Neuronal stem cell (in vitro differentiated cells): Measurements from ENCODE around the gene RRAS.

ENCODE experiments used
- DNase-seq: peaks from one replicate; pipeline ENCODE4 v3.0.0-alpha.2; 2013; ENCODE audit warnings: low spot score
- H2AFZ ChIP-seq: one replicate; pipeline ENCODE4 v1.6.1; 2013; ENCODE audit warnings: mild to moderate bottlenecking, low read length, inconsistent platforms
- H2AK5ac ChIP-seq: 2 replicates; pipeline ENCODE4 v1.6.1; 2013; ENCODE audit warnings: low read depth, mild to moderate bottlenecking, inconsistent platforms, low read length, moderate library complexity, mixed read lengths
- H2BK120ac ChIP-seq: 2 replicates; pipeline ENCODE4 v1.6.1; 2013; ENCODE audit warnings: low read depth, mild to moderate bottlenecking, inconsistent platforms, low read length, moderate library complexity, mixed read lengths
- H2BK12ac ChIP-seq: one replicate; pipeline ENCODE4 v1.6.1; 2013; ENCODE audit warnings: low read length, inconsistent platforms
- H2BK15ac ChIP-seq: 2 replicates; pipeline ENCODE4 v1.6.1; 2013; ENCODE audit warnings: mild to moderate bottlenecking, low read length, inconsistent platforms, mixed read lengths
- H2BK5ac ChIP-seq: one replicate; pipeline ENCODE4 v1.6.1; 2013; ENCODE audit warnings: inconsistent platforms, mild to moderate bottlenecking, low read length, moderate library complexity
- H3K14ac ChIP-seq: one replicate; pipeline ENCODE4 v1.6.1; 2013; ENCODE audit warnings: low read length, inconsistent platforms
- H3K18ac ChIP-seq: 2 replicates; pipeline ENCODE4 v1.6.1; 2013; ENCODE audit warnings: low read length, inconsistent platforms
- H3K23ac ChIP-seq: 2 replicates; pipeline ENCODE4 v1.6.1; 2013; ENCODE audit warnings: low read depth, mild to moderate bottlenecking, mixed read lengths, low read length, inconsistent platforms; ENCODE audit not compliant: poor library complexity
- H3K27ac ChIP-seq: replicated peaks from 3 replicates; pipeline ENCODE4 v1.5.1; 2013; ENCODE audit warnings: low read length, inconsistent platforms
- H3K27me3 ChIP-seq, 3 experiments: 2 replicates each; pipeline ENCODE4 v1.6.1; 2013; ENCODE audit warnings: low read length in 3 of 3, mild to moderate bottlenecking in 2 of 3, inconsistent platforms in 1 of 3, low read depth in 1 of 3, mixed read lengths in 1 of 3, moderate library complexity in 1 of 3; ENCODE audit not compliant: control insufficient read depth in 3 of 3, insufficient read depth in 3 of 3
- H3K36me3 ChIP-seq, 2 donors: replicated peaks in 1 of 2; 2 replicates each; pipeline ENCODE4 v1.6.1; 2013; ENCODE audit warnings: low read length in 2 of 2; ENCODE audit not compliant: control insufficient read depth in 2 of 2, insufficient read depth in 2 of 2
- H3K4ac ChIP-seq: 2 replicates; pipeline ENCODE4 v1.6.1; 2013; ENCODE audit warnings: inconsistent platforms, mild to moderate bottlenecking, low read length, moderate library complexity
- H3K4me1 ChIP-seq, 2 donors: 1 replicate in 1 of 2; 2 replicates in 1 of 2; pipeline ENCODE4 v1.6.1; 2013; ENCODE audit warnings: low read length in 2 of 2, low read depth in 1 of 2; ENCODE audit not compliant: control insufficient read depth in 2 of 2, insufficient read depth in 1 of 2
- H3K4me2 ChIP-seq: one replicate; pipeline ENCODE4 v1.6.1; 2013; ENCODE audit warnings: mild to moderate bottlenecking, low read length, inconsistent platforms; ENCODE audit not compliant: insufficient read depth, poor library complexity, severe bottlenecking
- H3K4me3 ChIP-seq, 2 donors: 2 replicates each; pipeline ENCODE4 v1.5.1; 2013; ENCODE audit warnings: low read length in 2 of 2, mild to moderate bottlenecking in 2 of 2, inconsistent platforms in 1 of 2, moderate library complexity in 1 of 2
- H3K79me1 ChIP-seq: one replicate; pipeline ENCODE4 v1.6.1; 2013; ENCODE audit warnings: low read depth, mild to moderate bottlenecking, inconsistent platforms, low read length, moderate library complexity
- H3K9ac ChIP-seq: one replicate; pipeline ENCODE4 v1.6.1; 2013; ENCODE audit warnings: mild to moderate bottlenecking, low read depth, low read length, inconsistent platforms; ENCODE audit not compliant: poor library complexity
- H3K9me3 ChIP-seq, 2 donors: replicated peaks in 1 of 2; 2 replicates each; pipeline versions ENCODE3 to v1.6.1; 2013; ENCODE audit warnings: low read length in 2 of 2, mild to moderate bottlenecking in 2 of 2, inconsistent platforms in 1 of 2, low read depth in 1 of 2, mixed read lengths in 1 of 2, moderate library complexity in 1 of 2; ENCODE audit not compliant: control insufficient read depth in 2 of 2, insufficient read depth in 1 of 2
- H4K8ac ChIP-seq: one replicate; pipeline ENCODE4 v1.6.1; 2013; ENCODE audit warnings: low read depth, mild to moderate bottlenecking, inconsistent platforms, low read length, moderate library complexity
- H4K91ac ChIP-seq: one replicate; pipeline ENCODE4 v1.6.1; 2013; ENCODE audit warnings: low read length, low read depth, mild to moderate bottlenecking, inconsistent platforms; ENCODE audit not compliant: poor library complexity
- WGBS, 2 donors: extraction: QIAGEN DNeasy Blood & Tissue Kit; methylation state at CpG; one replicate each; pipeline ENCODE4 v1.1.7; 2013; ENCODE audit warnings: missing lambda C conversion rate in 2 of 2, mixed read lengths in 1 of 2; ENCODE audit not compliant: insufficient read length in 2 of 2, insufficient replicate concordance in 1 of 2; ENCODE audit errors: extremely low coverage in 2 of 2; 5-methylcytosine and 5-hydroxymethylcytosine counted together

The RRAS gene

GRCh38 chr19:49594157-49594992, 45.6 kb downstream of the RRAS start:
- Histone ChIP-seq H2BK15ac (no peak overlapping the region), H3K4ac (no peak overlapping the region), H2AK5ac (peak overlapping the region; percentile 40), H2BK5ac (no peak overlapping the region), H3K9ac (peak overlapping the region; percentile 44), H3K18ac (no peak overlapping the region), H3K27ac (peak overlapping the region; percentile 11), H3K27me3 (no peaks in the 10 kb centered on the region), H3K79me1 (peaks cover 39% of the 10 kb centered on the region), H3K36me3 (peaks cover 39 to 49% of the 10 kb centered on the region in 2 donors), H3K23ac (no peak overlapping the region), H3K14ac (no peak overlapping the region), H3K9me3 (no peaks in the 10 kb centered on the region), H2AFZ (no peak overlapping the region), H2BK12ac (no peak overlapping the region), H4K8ac (no peak overlapping the region), H2BK120ac (no peak overlapping the region), H3K4me2 (no peak overlapping the region), H3K4me3 (no peak overlapping the region), H4K91ac (no peak overlapping the region), H3K4me1 (peaks cover 8 to 12% of the 10 kb centered on the region in 2 donors)
- no CpG with 5 or more reads among the region's 35 CpGs for WGBS, 2 donors
- DNase-seq, result no peak

GRCh38 chr19:49593233-49594113, 46.5 kb downstream of the RRAS start:
- peak; percentile 91 for DNase-seq
- Histone ChIP-seq H2BK12ac (no peak overlapping the region), H3K4me2 (peak overlapping the region; percentile 96), H3K27ac (peak overlapping the region; percentile 95), H3K27me3 (no peaks in the 10 kb centered on the region), H2BK120ac (no peak overlapping the region), H3K79me1 (peaks cover 38% of the 10 kb centered on the region), H3K9me3 (no peaks in the 10 kb centered on the region), H3K36me3 (peaks cover 30 to 40% of the 10 kb centered on the region in 2 donors), H4K91ac (no peak overlapping the region), H3K9ac (peak overlapping the region; percentile 12), H3K18ac (peak overlapping the region; percentile 27), H3K4me3 (peak overlapping the region; percentile 98), H3K4me1 (peaks cover 8 to 12% of the 10 kb centered on the region in 2 donors), H3K23ac (peak overlapping the region; percentile 73), H3K14ac (no peak overlapping the region), H2AK5ac (no peak overlapping the region), H2BK15ac (peak overlapping the region; percentile 55), H2AFZ (no peak overlapping the region), H4K8ac (no peak overlapping the region), H2BK5ac (no peak overlapping the region), H3K4ac (no peak overlapping the region)
- no CpG with 5 or more reads among the region's 27 CpGs for WGBS, 2 donors

- peak overlapping the region; percentile 95 for H3K27ac ChIP-seq
- peak overlapping the region; percentile 97 for H3K18ac ChIP-seq
- no peaks in the 10 kb centered on the region for H3K9me3 ChIP-seq
- peak overlapping the region; percentile 97 for H3K9ac ChIP-seq
- no CpG with 5 or more reads among the region's 28 CpGs for WGBS, 2 donors
- H3K23ac ChIP-seq, result peak overlapping the region; percentile 99
- peak overlapping the region; percentile 63 for H3K14ac ChIP-seq
- peak overlapping the region; percentile 96 for H3K4me2 ChIP-seq
- H2AFZ ChIP-seq, result no peak overlapping the region
- H2BK12ac ChIP-seq, result no peak overlapping the region
- H2BK120ac ChIP-seq, result no peak overlapping the region
- no peak overlapping the region for H4K91ac ChIP-seq
- H2BK15ac ChIP-seq, result peak overlapping the region; percentile 58
- H3K4me3 ChIP-seq, result peak overlapping the region; percentile 98
- no peak overlapping the region for H4K8ac ChIP-seq
- DNase-seq, result no peak
- peak overlapping the region; percentile 98 for H2BK5ac ChIP-seq
- no peaks in the 10 kb centered on the region for H3K27me3 ChIP-seq
- H3K4ac ChIP-seq, result no peak overlapping the region
- peak overlapping the region; percentile 92 for H2AK5ac ChIP-seq
- H3K79me1 ChIP-seq, result peaks cover 38% of the 10 kb centered on the region
- peaks cover 8 to 12% of the 10 kb centered on the region in 2 donors for H3K4me1 ChIP-seq
- H3K36me3 ChIP-seq, result peaks cover 28 to 37% of the 10 kb centered on the region in 2 donors
Observed at GRCh38 chr19:49592486-49593232, 47.3 kb downstream of the RRAS start.
